GM10266 (cell line): ENCODE results near the gene SLC25A5.

Experiments
- DNase-seq: peaks from one replicate; pipeline ENCODE4 v3.0.0; 2012; ENCODE audit errors: extremely low spot score
- TF ChIP-seq, protein P1 (sequence below): IDR thresholded peaks from 2 replicates; pipeline ENCODE4 v1.5.1; 2012; ENCODE audit warnings: mild to moderate bottlenecking, low read depth; ENCODE audit not compliant: control insufficient read depth, insufficient read depth; ENCODE audit errors: missing control alignments

The SLC25A5 gene

DNA sequence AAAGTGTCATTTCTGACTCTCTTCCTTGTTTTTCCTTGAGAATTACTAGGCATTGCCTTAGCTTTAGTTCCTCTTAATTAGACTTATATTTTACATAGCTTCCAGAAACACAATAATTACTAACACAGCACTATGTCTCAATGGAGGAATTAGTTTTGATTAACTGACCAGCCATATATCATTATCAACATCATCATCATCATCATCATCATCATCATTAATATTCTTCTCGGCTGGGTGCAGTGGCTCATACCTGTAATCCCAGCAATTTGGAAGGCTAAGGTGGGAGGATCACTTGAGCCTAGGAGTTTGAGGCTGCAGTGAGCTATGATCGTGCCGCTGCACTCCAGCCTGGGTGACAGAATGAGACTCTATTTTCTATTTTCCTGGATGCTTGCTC is 2.7 kb upstream of the SLC25A5 start:
- DNase-seq: no peak

GRCh38 chrX:119466970-119467369 is 1.3 kb upstream of the SLC25A5 start:
- TF ChIP-seq, protein P1, sequence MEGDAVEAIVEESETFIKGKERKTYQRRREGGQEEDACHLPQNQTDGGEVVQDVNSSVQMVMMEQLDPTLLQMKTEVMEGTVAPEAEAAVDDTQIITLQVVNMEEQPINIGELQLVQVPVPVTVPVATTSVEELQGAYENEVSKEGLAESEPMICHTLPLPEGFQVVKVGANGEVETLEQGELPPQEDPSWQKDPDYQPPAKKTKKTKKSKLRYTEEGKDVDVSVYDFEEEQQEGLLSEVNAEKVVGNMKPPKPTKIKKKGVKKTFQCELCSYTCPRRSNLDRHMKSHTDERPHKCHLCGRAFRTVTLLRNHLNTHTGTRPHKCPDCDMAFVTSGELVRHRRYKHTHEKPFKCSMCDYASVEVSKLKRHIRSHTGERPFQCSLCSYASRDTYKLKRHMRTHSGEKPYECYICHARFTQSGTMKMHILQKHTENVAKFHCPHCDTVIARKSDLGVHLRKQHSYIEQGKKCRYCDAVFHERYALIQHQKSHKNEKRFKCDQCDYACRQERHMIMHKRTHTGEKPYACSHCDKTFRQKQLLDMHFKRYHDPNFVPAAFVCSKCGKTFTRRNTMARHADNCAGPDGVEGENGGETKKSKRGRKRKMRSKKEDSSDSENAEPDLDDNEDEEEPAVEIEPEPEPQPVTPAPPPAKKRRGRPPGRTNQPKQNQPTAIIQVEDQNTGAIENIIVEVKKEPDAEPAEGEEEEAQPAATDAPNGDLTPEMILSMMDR: no peak
- DNase-seq: no peak

More for the DNA sequence above, 2.7 kb upstream of the SLC25A5 start:
- TF ChIP-seq, protein P1: no peak

- TF ChIP-seq, protein P1: no peak
- DNase-seq: no peak
Observed at GRCh38 chrX:119467433-119467832, 811 bp upstream of the SLC25A5 start.

- TF ChIP-seq, protein P1: peak; percentile 82
- DNase-seq: peak; percentile 80
Observed at GRCh38 chrX:119468551-119469312, 488 bp downstream of the SLC25A5 start.

- DNase-seq: no peak
- TF ChIP-seq, protein P1: no peak
Observed at GRCh38 chrX:119469313-119469635, 1.0 kb downstream of the SLC25A5 start.

DNA sequence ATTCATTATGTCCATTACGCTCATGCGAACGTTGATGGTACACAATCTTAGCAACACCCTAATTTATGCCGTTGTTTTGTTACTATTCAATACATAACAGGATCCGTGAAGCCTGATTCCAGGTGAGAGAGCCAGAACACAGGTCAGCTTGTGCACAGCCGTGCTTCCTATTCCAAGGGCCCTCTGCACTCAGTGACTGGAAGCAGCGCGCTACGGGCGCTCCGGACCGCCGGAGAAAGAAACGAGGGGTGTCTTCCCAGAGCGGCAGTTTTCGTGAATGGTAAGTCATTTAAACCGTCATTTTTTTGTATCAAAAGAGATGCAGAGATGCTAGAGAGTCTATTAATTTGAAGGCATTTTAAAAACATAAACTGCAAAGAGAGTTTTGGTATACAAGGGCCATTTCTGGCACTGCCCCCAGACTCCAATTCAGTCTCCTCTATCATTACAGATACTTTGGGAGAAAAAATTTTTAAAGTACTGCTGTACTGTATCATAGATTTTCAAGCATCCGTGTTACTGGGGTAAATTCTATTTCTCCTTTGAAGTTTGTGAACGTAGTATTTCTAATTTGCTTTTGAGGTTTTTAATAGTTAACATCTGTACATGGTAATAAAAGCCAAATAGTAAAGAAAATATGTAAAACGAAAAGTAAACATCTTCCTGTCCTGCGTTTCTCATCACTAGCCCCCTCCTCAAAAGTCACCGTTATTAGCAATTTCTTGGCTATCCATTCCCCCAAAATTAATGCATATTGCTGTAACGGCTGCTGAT is 6.6 kb downstream of the SLC25A5 start:
- DNase-seq: no peak
- TF ChIP-seq, protein P1: no peak
